Esophagus muscularis mucosa (tissue), 4 donors: ENCODE measurements around the gene SH3PXD2A. TPM values are rescaled to one million over a fixed set of nuclear protein-coding genes. Genes with fewer than 3 reads are reported as not detected.
A peak's percentile ranks its signal among the peaks of the same experiment; 100 is the strongest.
"Not testable (repeated sequence)": the region's sequence is repeated elsewhere in the genome, so short reads cannot be mapped to it uniquely, and the experiment has no call there.

Source experiments
- DNase-seq: peaks from one replicate; pipeline ENCODE4 v3.0.0-alpha.2; 2017; ENCODE audit errors: extremely low spot score
- H3K27ac ChIP-seq, 4 donors: fragments of 200-600 bp; sonication (generic); replicated peaks in 1 of 4; 1 replicate in 3 of 4; 2 replicates in 1 of 4; pipeline ENCODE4 v1.5.1; 2016 to 2019; ENCODE audit warnings: mild to moderate bottlenecking in 1 of 4
- H3K27me3 ChIP-seq, 4 donors: fragments of 200-600 bp; sonication (generic); one replicate each; pipeline versions ENCODE4 v1.5.1 to v1.6.0; 2016 to 2019
- H3K36me3 ChIP-seq, 4 donors: fragments of 200-600 bp; sonication (generic); one replicate each; pipeline ENCODE4 v1.5.1; 2016 to 2019
- H3K4me1 ChIP-seq, 4 donors: fragments of 200-600 bp; sonication (generic); one replicate each; pipeline ENCODE4 v1.5.1; 2016 to 2019
- H3K4me3 ChIP-seq, 4 donors: fragments of 200-600 bp; sonication (generic); 1 replicate in 2 of 4; 2 replicates in 2 of 4; pipeline ENCODE4 v1.5.1; 2016 to 2019; ENCODE audit warnings: mild to moderate bottlenecking in 4 of 4, moderate library complexity in 1 of 4
- H3K9me3 ChIP-seq, 4 donors: fragments of 200-600 bp; sonication (generic); 1 replicate in 3 of 4; 2 replicates in 1 of 4; pipeline ENCODE4 v1.5.1; 2016 to 2019
- CTCF ChIP-seq, 3 experiments: fragments of 200-600 bp in 2 of 3; fragments of 450-650 bp in 1 of 3; sonication (generic) in 2 of 3; IDR thresholded peaks; one replicate each; pipeline ENCODE4 v1.5.1; 2017 to 2019; ENCODE audit warnings: antibody characterized with exemption in 3 of 3, mild to moderate bottlenecking in 2 of 3, moderate library complexity in 1 of 3
- EP300 ChIP-seq: sonication (generic); formaldehyde crosslinking; IDR thresholded peaks from one replicate; pipeline ENCODE4 v1.6.1; 2017; ENCODE audit warnings: antibody characterized with exemption
- POLR2A ChIP-seq: fragments of 450-650 bp; IDR thresholded peaks from one replicate; pipeline ENCODE4 v1.6.1; 2017; ENCODE audit warnings: antibody characterized with exemption, moderate library complexity, mild to moderate bottlenecking, low read depth
- POLR2AphosphoS5 ChIP-seq, 2 donors: sonication (generic); formaldehyde crosslinking; IDR thresholded peaks; one replicate each; pipeline ENCODE4 v1.6.1; 2017; ENCODE audit warnings: antibody characterized with exemption in 2 of 2
- WGBS: methylation state at CpG from one replicate; pipeline ENCODE4 v1.1.5; 2018; 5-methylcytosine and 5-hydroxymethylcytosine counted together
- intact Hi-C: fragments of 100-400 bp; cut with DNase I; formaldehyde crosslinking; loops from one replicate; pipeline ENCODE4 v1.15.1; 2023
- total RNA-seq, 4 donors: library from RNA; depleted of rRNA; stranded (reverse); fragments of >200 nt; gene quantifications; one replicate each; pipeline versions ENCODE4 v1.1.0 to v1.2.1, GENCODE V29; 2016

SH3PXD2A gene
- total RNA-seq, 4 donors from 2014 or later = 30.5 to 69.3 (median 40.0) TPM

GRCh38 chr10:103814626-103815370, 40.6 kb downstream of the SH3PXD2A start:
- H3K4me1 ChIP-seq = peaks cover 34 to 40% (median 35%) of the 10 kb centered on the region in 4 donors
- intact Hi-C loops = no loop called here
- H3K27ac ChIP-seq = peak overlapping the region in 3 of 4 donors; percentile 28 to 66 (median 55)
- TF ChIP-seq POLR2A (no peak), CTCF (IDR thresholded peaks at IDR 0.05) (no peak), POLR2AphosphoS5 (IDR thresholded peaks at IDR 0.05) (no peak), EP300 (no peak)
- H3K4me3 ChIP-seq = no peak overlapping the region
- no peaks in the 10 kb centered on the region for H3K27me3 ChIP-seq
- no peak for DNase-seq
- H3K36me3 ChIP-seq = no peaks in the 10 kb centered on the region
- 63% methylated on average over 4 of the region's 4 CpGs for WGBS
- no peaks in the 10 kb centered on the region for H3K9me3 ChIP-seq

GRCh38 chr10:103814105-103814504, 41.3 kb downstream of the SH3PXD2A start:
- Histone ChIP-seq H3K36me3 (no peaks in the 10 kb centered on the region), H3K4me1 (peaks cover 27 to 33% (median 28%) of the 10 kb centered on the region in 4 donors), H3K27ac (peak overlapping the region in 3 of 4 donors; percentile 28 to 66 (median 55)), H3K4me3 (no peak overlapping the region), H3K9me3 (no peaks in the 10 kb centered on the region), H3K27me3 (no peaks in the 10 kb centered on the region)
- WGBS = 60% methylated on average over 7 of the region's 7 CpGs
- intact Hi-C loops = no loop called here
- no peak for TF ChIP-seq POLR2A
- no peak for TF ChIP-seq EP300
- no peak for TF ChIP-seq CTCF (IDR thresholded peaks at IDR 0.05)
- TF ChIP-seq POLR2AphosphoS5 (IDR thresholded peaks at IDR 0.05) = no peak
- no peak for DNase-seq

GRCh38 chr10:103813312-103813711, 42.1 kb downstream of the SH3PXD2A start:
- DNase-seq, H3K4me3 ChIP-seq, H3K36me3 ChIP-seq, H3K27me3 ChIP-seq, H3K27ac ChIP-seq, H3K9me3 ChIP-seq, intact Hi-C loops: not testable (repeated sequence)
- H3K4me1 ChIP-seq = peaks cover 19 to 27% (median 25%) of the 10 kb centered on the region in 4 donors
- 95% methylated on average over 4 of the region's 4 CpGs for WGBS

GRCh38 chr10:103812432-103812831, 42.9 kb downstream of the SH3PXD2A start:
- no peak overlapping the region for H3K27ac ChIP-seq
- no peaks in the 10 kb centered on the region for H3K27me3 ChIP-seq
- intact Hi-C loops = no loop called here
- no peaks in the 10 kb centered on the region for H3K36me3 ChIP-seq
- 60% methylated on average over 4 of the region's 4 CpGs for WGBS
- peaks cover 19 to 27% (median 23%) of the 10 kb centered on the region in 4 donors for H3K4me1 ChIP-seq
- DNase-seq = no peak
- TF ChIP-seq EP300 (no peak), CTCF (IDR thresholded peaks at IDR 0.05) (no peak), POLR2AphosphoS5 (IDR thresholded peaks at IDR 0.05) (no peak)
- no peaks in the 10 kb centered on the region for H3K9me3 ChIP-seq
- H3K4me3 ChIP-seq = no peak overlapping the region

GRCh38 chr10:103812004-103812403, 43.4 kb downstream of the SH3PXD2A start:
- Histone ChIP-seq H3K36me3 (no peaks in the 10 kb centered on the region), H3K9me3 (no peaks in the 10 kb centered on the region), H3K27ac (no peak overlapping the region), H3K4me1 (peaks cover 22 to 31% (median 25%) of the 10 kb centered on the region in 4 donors), H3K4me3 (no peak overlapping the region), H3K27me3 (no peaks in the 10 kb centered on the region)
- no peak for TF ChIP-seq POLR2AphosphoS5 (IDR thresholded peaks at IDR 0.05)
- no peak for TF ChIP-seq POLR2A
- no peak for TF ChIP-seq CTCF (IDR thresholded peaks at IDR 0.05)
- TF ChIP-seq EP300 = no peak
- WGBS = 89% methylated on average over 3 of the region's 3 CpGs
- DNase-seq = no peak
- intact Hi-C loops = no loop called here
